HG02852 (cell line): Measurements from ENCODE around the gene MECP2.
"Not testable (repeated sequence)": the region's sequence is repeated elsewhere in the genome, so short reads cannot be mapped to it uniquely, and the experiment has no call there.

Experiments
- ATAC-seq: cut with Tn5 transposase; IDR thresholded peaks from one replicate; pipeline ENCODE4 v1.9.1; 2021; ENCODE audit warnings: mild to moderate bottlenecking, moderate library complexity; ENCODE audit not compliant: unreplicated experiment

MECP2 gene

GRCh38 chrX:154097589-154098541 is at the start of gene MECP2:
TSS of gene MECP2 (minus strand) at chrX:154097717.
- ATAC-seq: peak; percentile 81

- ATAC-seq: not testable (repeated sequence)
Observed at GRCh38 chrX:154144010-154144409, 46.5 kb upstream of the MECP2 start, which contains the start of gene OPN1LW. TSS of gene OPN1LW (plus strand) at chrX:154144243. CDS start at chrX:154144284, 41 bp downstream.

- ATAC-seq: no peak
Observed at GRCh38 chrX:154142950-154143745, 45.6 kb upstream of the MECP2 start.

GRCh38 chrX:154142386-154142785 is 44.9 kb upstream of the MECP2 start:
- no peak for ATAC-seq

GRCh38 chrX:154140742-154141141 is 43.2 kb upstream of the MECP2 start:
- ATAC-seq: no peak

- no peak for ATAC-seq
Observed at GRCh38 chrX:154140206-154140605, 42.7 kb upstream of the MECP2 start.

GRCh38 chrX:154138857-154139256 is 41.3 kb upstream of the MECP2 start:
- ATAC-seq: no peak

GRCh38 chrX:154136627-154137161 is 39.2 kb upstream of the MECP2 start:
- ATAC-seq: no peak

- no peak for ATAC-seq
Observed at GRCh38 chrX:154135458-154136229, 38.1 kb upstream of the MECP2 start.

GRCh38 chrX:154132366-154132765 is 34.8 kb upstream of the MECP2 start:
- ATAC-seq: no peak

GRCh38 chrX:154131955-154132354 is 34.4 kb upstream of the MECP2 start:
- no peak for ATAC-seq

- no peak for ATAC-seq
Observed at GRCh38 chrX:154126101-154126500, 28.6 kb upstream of the MECP2 start.

- ATAC-seq: no peak
Observed at GRCh38 chrX:154125391-154126040, 28.0 kb upstream of the MECP2 start.

GRCh38 chrX:154123241-154124219 is 26.0 kb upstream of the MECP2 start:
- ATAC-seq: no peak

GRCh38 chrX:154121961-154122360 is 24.4 kb upstream of the MECP2 start:
- ATAC-seq: no peak

GRCh38 chrX:154121207-154121606 is 23.7 kb upstream of the MECP2 start:
- ATAC-seq: no peak

- ATAC-seq: no peak
Observed at GRCh38 chrX:154120567-154120966, 23.1 kb upstream of the MECP2 start.

- ATAC-seq: no peak
Observed at GRCh38 chrX:154117566-154117965, 20.0 kb upstream of the MECP2 start.
